GM23338 (cell line): ENCODE measurements around the gene FLT1. TPM values are rescaled to one million over a fixed set of nuclear protein-coding genes. Genes with fewer than 3 reads are reported as not detected.

Source experiments
- ATAC-seq: fragments of 200-7000 bp; cut with Tn5 transposase; 3 replicates; pipeline ENCODE4 v1.9.1; 2020
- DNase-seq: peaks from one replicate; pipeline ENCODE4 v3.0.0-alpha.2; 2015; ENCODE audit warnings: low spot score
- H2AFZ ChIP-seq: fragments of 200-600 bp; sonication (generic); 2 replicates; pipeline ENCODE4 v1.8.0; 2016; ENCODE audit warnings: antibody characterized with exemption, mild to moderate bottlenecking, moderate library complexity
- H3F3A ChIP-seq: fragments of 200-600 bp; sonication (generic); replicated peaks from 2 replicates; pipeline ENCODE4 v1.8.0; 2017; ENCODE audit warnings: antibody characterized with exemption, mixed run types, low read depth
- H3K27ac ChIP-seq: fragments of 200-600 bp; sonication (generic); 2 replicates; pipeline ENCODE4 v1.6.1; 2016; ENCODE audit warnings: low read depth
- H3K27me3 ChIP-seq: fragments of 200-600 bp; sonication (generic); 2 replicates; pipeline ENCODE4 v1.8.0; 2016; ENCODE audit warnings: mild to moderate bottlenecking, mixed run types, moderate library complexity; ENCODE audit not compliant: insufficient read depth
- H3K36me3 ChIP-seq: fragments of 200-600 bp; sonication (generic); 2 replicates; pipeline ENCODE4 v1.8.0; 2016; ENCODE audit warnings: mild to moderate bottlenecking; ENCODE audit not compliant: insufficient read depth
- H3K4me1 ChIP-seq: fragments of 200-600 bp; sonication (generic); 2 replicates; pipeline ENCODE4 v1.8.0; 2016; ENCODE audit warnings: mild to moderate bottlenecking, moderate library complexity; ENCODE audit not compliant: insufficient read depth
- H3K4me2 ChIP-seq: fragments of 200-600 bp; sonication (generic); 2 replicates; pipeline ENCODE4 v1.7.1; 2017; ENCODE audit warnings: mixed run types
- H3K4me3 ChIP-seq: fragments of 200-600 bp; sonication (generic); 2 replicates; pipeline ENCODE4 v1.6.1; 2016; ENCODE audit warnings: mixed run types
- H3K79me2 ChIP-seq: fragments of 200-600 bp; sonication (generic); replicated peaks from 2 replicates; pipeline ENCODE4 v1.8.0; 2017; ENCODE audit warnings: mild to moderate bottlenecking; ENCODE audit not compliant: insufficient read depth
- H3K9me2 ChIP-seq: fragments of 200-600 bp; sonication (generic); 2 replicates; pipeline ENCODE4 v1.8.0; 2017; ENCODE audit not compliant: insufficient read depth
- H4K20me1 ChIP-seq: fragments of 200-600 bp; sonication (generic); replicated peaks from 2 replicates; pipeline ENCODE4 v1.8.0; 2017; ENCODE audit warnings: mild to moderate bottlenecking; ENCODE audit not compliant: insufficient read depth
- H3K27ac Mint-ChIP-seq: 2 replicates; pipeline ENCODE4 v1.8.0; 2020; ENCODE audit warnings: inconsistent platforms, mild to moderate bottlenecking, moderate library complexity, mixed read lengths
- H3K27me3 Mint-ChIP-seq: 3 replicates; pipeline ENCODE4 v1.8.0; 2022; ENCODE audit warnings: low read depth, mild to moderate bottlenecking, moderate library complexity, mixed read lengths, inconsistent platforms; ENCODE audit not compliant: insufficient read depth, poor library complexity
- H3K36me3 Mint-ChIP-seq: 3 replicates; pipeline ENCODE4 v1.8.0; 2021; ENCODE audit warnings: low read depth, mild to moderate bottlenecking, inconsistent platforms, moderate library complexity, mixed read lengths
- H3K4me1 Mint-ChIP-seq: 3 replicates; pipeline ENCODE4 v1.8.0; 2020; ENCODE audit warnings: mild to moderate bottlenecking, inconsistent platforms, mixed read lengths
- H3K4me3 Mint-ChIP-seq: 3 replicates; pipeline ENCODE4 v1.8.0; 2021; ENCODE audit warnings: moderate library complexity, mild to moderate bottlenecking, inconsistent platforms, mixed read lengths
- H3K9me3 Mint-ChIP-seq: 3 replicates; pipeline ENCODE4 v1.8.0; 2020; ENCODE audit warnings: moderate library complexity, mild to moderate bottlenecking, inconsistent platforms, mixed read lengths
- CREB1 ChIP-seq: fragments of 250-450 bp; sonication (Bioruptor Pico); IDR thresholded peaks from 2 replicates; pipeline ENCODE4 v1.5.0; 2020; ENCODE audit warnings: low read depth, mild to moderate bottlenecking, moderate library complexity
- EZH2 ChIP-seq: fragments of 200-600 bp; sonication (generic); IDR thresholded peaks from one replicate; pipeline ENCODE4 v1.8.0; 2017; ENCODE audit warnings: antibody characterized with exemption, mild to moderate bottlenecking, low read depth; ENCODE audit not compliant: unreplicated experiment
- EZH2phosphoT487 ChIP-seq: fragments of 200-600 bp; sonication (generic); IDR thresholded peaks from one replicate; pipeline ENCODE4 v1.8.1; 2018; ENCODE audit warnings: antibody characterized with exemption; ENCODE audit not compliant: unreplicated experiment
- JUNB ChIP-seq: IDR thresholded peaks from one replicate; pipeline ENCODE4 v1.6.1; 2016; ENCODE audit warnings: antibody characterized with exemption; ENCODE audit not compliant: unreplicated experiment
- NANOG ChIP-seq: IDR thresholded peaks from 2 replicates; pipeline ENCODE4 v1.6.1; 2016; ENCODE audit warnings: antibody characterized with exemption, borderline replicate concordance
- POLR2AphosphoS5 ChIP-seq: IDR thresholded peaks from 2 replicates; pipeline ENCODE4 v1.6.1; 2016; ENCODE audit warnings: antibody characterized with exemption, low read depth
- STAT1 ChIP-seq: IDR thresholded peaks from one replicate; pipeline ENCODE4 v1.6.1; 2016; ENCODE audit warnings: antibody characterized with exemption; ENCODE audit not compliant: unreplicated experiment
- ZNF114 ChIP-seq: fragments of 250-450 bp; sonication (Bioruptor Pico); IDR thresholded peaks from 2 replicates; pipeline ENCODE4 v1.5.0; 2020; ENCODE audit warnings: mild to moderate bottlenecking, moderate library complexity
- ZNF331 ChIP-seq: fragments of 250-450 bp; sonication (Bioruptor Pico); IDR thresholded peaks from 2 replicates; pipeline ENCODE4 v1.5.0; 2020; ENCODE audit warnings: low read depth, mild to moderate bottlenecking, moderate library complexity
- polyA plus RNA-seq: library from polyadenylated mRNA; unstranded; fragments of >200 nt; fragmentation: Nextera tagmentation; extraction: Ambion mirVana; gene quantifications from 2 replicates; pipeline ENCODE4 v1.2.1, GENCODE V29; 2016
- total RNA-seq: library from RNA; depleted of rRNA; stranded (reverse); fragments of >200 nt; shearing (Covaris generic); gene quantifications from 2 replicates; pipeline ENCODE4 v1.2.3, GENCODE V29; 2014
- TF ChIP-seq, protein P1 (sequence below): IDR thresholded peaks from 2 replicates; pipeline ENCODE4 v1.6.1; 2016; ENCODE audit warnings: antibody characterized with exemption
- TF ChIP-seq, protein P2 (sequence below): IDR thresholded peaks from one replicate; pipeline ENCODE4 v1.6.1; 2018; ENCODE audit warnings: antibody characterized with exemption; ENCODE audit not compliant: unreplicated experiment
- TF ChIP-seq, protein P3 (sequence below): fragments of 250-450 bp; sonication (Bioruptor Pico); IDR thresholded peaks from 2 replicates; pipeline ENCODE4 v1.5.0; 2020; ENCODE audit warnings: mild to moderate bottlenecking, moderate library complexity
- TF ChIP-seq, protein P4 (sequence below), 2 experiments: fragments of 200-600 bp in 1 of 2; sonication (generic) in 1 of 2; conservative IDR thresholded peaks; 2 replicates each; pipeline versions ENCODE4 v1.5.1 to v1.6.1; 2016 to 2017; ENCODE audit warnings: antibody characterized with exemption in 2 of 2, low read depth in 2 of 2, mild to moderate bottlenecking in 2 of 2, moderate library complexity in 1 of 2

FLT1 gene
- total and polyA plus RNA-seq, 2 experiments from 2014 or later, result 26.8 to 116 TPM

DNA sequence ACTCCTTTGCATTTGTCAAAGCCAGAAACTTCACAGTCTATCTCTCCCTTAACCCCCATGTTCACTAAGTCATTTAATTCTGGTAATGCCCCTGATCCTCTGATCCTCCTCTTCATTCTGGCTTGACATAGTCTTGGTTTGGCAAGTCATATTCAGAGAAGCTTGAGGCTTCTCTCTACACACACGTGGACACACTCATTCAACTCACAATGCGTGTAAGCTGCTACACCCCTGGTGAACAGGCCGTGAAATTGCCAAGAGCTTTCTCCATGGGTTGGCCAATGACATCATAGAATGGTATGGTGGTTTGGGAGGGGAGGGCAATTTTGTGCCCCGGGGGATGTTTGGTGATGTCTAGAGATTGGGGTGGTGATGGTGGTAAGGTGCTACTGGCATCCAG, 47.9 kb upstream of the FLT1 start:
- Mint-ChIP-seq H3K4me3 (no peak overlapping the region), H3K27me3 (peaks cover 6% of the 10 kb centered on the region), H3K4me1 (peaks cover 10% of the 10 kb centered on the region), H3K36me3 (0 out of 3 replicates have a peak, but pooled peaks cover 8% of the 10 kb centered on the region), H3K9me3 (no peaks in the 10 kb centered on the region; the same call in none of the 3 replicates), H3K27ac (no peak overlapping the region)
- ATAC-seq, result no peak
- Histone ChIP-seq H3K4me3 (no peak overlapping the region), H3K4me2 (no peak overlapping the region), H2AFZ (0 out of 2 replicates have a peak overlapping the region, but pooled peaks have one; percentile 15), H3K9me2 (peaks cover 3% of the 10 kb centered on the region; the same call in 1 of the 2 replicates), H4K20me1 (no peaks in the 10 kb centered on the region), H3K36me3 (no peaks in the 10 kb centered on the region; the same call in 1 of the 2 replicates), H3K4me1 (no peaks in the 10 kb centered on the region), H3K27ac (no peak overlapping the region), H3K79me2 (no peaks in the 10 kb centered on the region), H3F3A (no peaks in the 10 kb centered on the region), H3K27me3 (no peaks in the 10 kb centered on the region)
- no peak for DNase-seq
- TF ChIP-seq, protein P1, sequence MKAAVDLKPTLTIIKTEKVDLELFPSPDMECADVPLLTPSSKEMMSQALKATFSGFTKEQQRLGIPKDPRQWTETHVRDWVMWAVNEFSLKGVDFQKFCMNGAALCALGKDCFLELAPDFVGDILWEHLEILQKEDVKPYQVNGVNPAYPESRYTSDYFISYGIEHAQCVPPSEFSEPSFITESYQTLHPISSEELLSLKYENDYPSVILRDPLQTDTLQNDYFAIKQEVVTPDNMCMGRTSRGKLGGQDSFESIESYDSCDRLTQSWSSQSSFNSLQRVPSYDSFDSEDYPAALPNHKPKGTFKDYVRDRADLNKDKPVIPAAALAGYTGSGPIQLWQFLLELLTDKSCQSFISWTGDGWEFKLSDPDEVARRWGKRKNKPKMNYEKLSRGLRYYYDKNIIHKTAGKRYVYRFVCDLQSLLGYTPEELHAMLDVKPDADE, result no peak
- TF ChIP-seq EZH2phosphoT487, result no peak
- TF ChIP-seq, protein P2, sequence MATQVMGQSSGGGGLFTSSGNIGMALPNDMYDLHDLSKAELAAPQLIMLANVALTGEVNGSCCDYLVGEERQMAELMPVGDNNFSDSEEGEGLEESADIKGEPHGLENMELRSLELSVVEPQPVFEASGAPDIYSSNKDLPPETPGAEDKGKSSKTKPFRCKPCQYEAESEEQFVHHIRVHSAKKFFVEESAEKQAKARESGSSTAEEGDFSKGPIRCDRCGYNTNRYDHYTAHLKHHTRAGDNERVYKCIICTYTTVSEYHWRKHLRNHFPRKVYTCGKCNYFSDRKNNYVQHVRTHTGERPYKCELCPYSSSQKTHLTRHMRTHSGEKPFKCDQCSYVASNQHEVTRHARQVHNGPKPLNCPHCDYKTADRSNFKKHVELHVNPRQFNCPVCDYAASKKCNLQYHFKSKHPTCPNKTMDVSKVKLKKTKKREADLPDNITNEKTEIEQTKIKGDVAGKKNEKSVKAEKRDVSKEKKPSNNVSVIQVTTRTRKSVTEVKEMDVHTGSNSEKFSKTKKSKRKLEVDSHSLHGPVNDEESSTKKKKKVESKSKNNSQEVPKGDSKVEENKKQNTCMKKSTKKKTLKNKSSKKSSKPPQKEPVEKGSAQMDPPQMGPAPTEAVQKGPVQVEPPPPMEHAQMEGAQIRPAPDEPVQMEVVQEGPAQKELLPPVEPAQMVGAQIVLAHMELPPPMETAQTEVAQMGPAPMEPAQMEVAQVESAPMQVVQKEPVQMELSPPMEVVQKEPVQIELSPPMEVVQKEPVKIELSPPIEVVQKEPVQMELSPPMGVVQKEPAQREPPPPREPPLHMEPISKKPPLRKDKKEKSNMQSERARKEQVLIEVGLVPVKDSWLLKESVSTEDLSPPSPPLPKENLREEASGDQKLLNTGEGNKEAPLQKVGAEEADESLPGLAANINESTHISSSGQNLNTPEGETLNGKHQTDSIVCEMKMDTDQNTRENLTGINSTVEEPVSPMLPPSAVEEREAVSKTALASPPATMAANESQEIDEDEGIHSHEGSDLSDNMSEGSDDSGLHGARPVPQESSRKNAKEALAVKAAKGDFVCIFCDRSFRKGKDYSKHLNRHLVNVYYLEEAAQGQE, result no peak
- no peak for TF ChIP-seq STAT1
- TF ChIP-seq ZNF114 (CRISPR knock-in tag), result no peak
- no peak for TF ChIP-seq CREB1 (CRISPR knock-in tag)
- TF ChIP-seq, protein P3, sequence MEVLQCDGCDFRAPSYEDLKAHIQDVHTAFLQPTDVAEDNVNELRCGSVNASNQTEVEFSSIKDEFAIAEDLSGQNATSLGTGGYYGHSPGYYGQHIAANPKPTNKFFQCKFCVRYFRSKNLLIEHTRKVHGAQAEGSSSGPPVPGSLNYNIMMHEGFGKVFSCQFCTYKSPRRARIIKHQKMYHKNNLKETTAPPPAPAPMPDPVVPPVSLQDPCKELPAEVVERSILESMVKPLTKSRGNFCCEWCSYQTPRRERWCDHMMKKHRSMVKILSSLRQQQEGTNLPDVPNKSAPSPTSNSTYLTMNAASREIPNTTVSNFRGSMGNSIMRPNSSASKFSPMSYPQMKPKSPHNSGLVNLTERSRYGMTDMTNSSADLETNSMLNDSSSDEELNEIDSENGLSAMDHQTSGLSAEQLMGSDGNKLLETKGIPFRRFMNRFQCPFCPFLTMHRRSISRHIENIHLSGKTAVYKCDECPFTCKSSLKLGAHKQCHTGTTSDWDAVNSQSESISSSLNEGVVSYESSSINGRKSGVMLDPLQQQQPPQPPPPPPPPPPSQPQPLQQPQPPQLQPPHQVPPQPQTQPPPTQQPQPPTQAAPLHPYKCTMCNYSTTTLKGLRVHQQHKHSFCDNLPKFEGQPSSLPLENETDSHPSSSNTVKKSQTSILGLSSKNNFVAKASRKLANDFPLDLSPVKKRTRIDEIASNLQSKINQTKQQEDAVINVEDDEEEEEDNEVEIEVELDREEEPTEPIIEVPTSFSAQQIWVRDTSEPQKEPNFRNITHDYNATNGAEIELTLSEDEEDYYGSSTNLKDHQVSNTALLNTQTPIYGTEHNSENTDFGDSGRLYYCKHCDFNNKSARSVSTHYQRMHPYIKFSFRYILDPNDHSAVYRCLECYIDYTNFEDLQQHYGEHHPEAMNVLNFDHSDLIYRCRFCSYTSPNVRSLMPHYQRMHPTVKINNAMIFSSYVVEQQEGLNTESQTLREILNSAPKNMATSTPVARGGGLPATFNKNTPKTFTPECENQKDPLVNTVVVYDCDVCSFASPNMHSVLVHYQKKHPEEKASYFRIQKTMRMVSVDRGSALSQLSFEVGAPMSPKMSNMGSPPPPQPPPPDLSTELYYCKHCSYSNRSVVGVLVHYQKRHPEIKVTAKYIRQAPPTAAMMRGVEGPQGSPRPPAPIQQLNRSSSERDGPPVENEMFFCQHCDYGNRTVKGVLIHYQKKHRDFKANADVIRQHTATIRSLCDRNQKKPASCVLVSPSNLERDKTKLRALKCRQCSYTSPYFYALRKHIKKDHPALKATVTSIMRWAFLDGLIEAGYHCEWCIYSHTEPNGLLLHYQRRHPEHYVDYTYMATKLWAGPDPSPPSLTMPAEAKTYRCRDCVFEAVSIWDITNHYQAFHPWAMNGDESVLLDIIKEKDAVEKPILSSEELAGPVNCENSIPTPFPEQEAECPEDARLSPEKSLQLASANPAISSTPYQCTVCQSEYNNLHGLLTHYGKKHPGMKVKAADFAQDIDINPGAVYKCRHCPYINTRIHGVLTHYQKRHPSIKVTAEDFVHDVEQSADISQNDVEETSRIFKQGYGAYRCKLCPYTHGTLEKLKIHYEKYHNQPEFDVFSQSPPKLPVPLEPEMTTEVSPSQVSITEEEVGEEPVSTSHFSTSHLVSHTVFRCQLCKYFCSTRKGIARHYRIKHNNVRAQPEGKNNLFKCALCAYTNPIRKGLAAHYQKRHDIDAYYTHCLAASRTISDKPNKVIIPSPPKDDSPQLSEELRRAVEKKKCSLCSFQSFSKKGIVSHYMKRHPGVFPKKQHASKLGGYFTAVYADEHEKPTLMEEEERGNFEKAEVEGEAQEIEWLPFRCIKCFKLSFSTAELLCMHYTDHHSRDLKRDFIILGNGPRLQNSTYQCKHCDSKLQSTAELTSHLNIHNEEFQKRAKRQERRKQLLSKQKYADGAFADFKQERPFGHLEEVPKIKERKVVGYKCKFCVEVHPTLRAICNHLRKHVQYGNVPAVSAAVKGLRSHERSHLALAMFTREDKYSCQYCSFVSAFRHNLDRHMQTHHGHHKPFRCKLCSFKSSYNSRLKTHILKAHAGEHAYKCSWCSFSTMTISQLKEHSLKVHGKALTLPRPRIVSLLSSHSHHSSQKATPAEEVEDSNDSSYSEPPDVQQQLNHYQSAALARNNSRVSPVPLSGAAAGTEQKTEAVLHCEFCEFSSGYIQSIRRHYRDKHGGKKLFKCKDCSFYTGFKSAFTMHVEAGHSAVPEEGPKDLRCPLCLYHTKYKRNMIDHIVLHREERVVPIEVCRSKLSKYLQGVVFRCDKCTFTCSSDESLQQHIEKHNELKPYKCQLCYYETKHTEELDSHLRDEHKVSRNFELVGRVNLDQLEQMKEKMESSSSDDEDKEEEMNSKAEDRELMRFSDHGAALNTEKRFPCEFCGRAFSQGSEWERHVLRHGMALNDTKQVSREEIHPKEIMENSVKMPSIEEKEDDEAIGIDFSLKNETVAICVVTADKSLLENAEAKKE (CRISPR knock-in tag), result no peak
- no peak for TF ChIP-seq POLR2AphosphoS5
- no peak for TF ChIP-seq JUNB
- TF ChIP-seq, protein P4, sequence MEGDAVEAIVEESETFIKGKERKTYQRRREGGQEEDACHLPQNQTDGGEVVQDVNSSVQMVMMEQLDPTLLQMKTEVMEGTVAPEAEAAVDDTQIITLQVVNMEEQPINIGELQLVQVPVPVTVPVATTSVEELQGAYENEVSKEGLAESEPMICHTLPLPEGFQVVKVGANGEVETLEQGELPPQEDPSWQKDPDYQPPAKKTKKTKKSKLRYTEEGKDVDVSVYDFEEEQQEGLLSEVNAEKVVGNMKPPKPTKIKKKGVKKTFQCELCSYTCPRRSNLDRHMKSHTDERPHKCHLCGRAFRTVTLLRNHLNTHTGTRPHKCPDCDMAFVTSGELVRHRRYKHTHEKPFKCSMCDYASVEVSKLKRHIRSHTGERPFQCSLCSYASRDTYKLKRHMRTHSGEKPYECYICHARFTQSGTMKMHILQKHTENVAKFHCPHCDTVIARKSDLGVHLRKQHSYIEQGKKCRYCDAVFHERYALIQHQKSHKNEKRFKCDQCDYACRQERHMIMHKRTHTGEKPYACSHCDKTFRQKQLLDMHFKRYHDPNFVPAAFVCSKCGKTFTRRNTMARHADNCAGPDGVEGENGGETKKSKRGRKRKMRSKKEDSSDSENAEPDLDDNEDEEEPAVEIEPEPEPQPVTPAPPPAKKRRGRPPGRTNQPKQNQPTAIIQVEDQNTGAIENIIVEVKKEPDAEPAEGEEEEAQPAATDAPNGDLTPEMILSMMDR (conservative IDR thresholded peaks at IDR 0.05; ENCODE audit: low read depth in 2 of 2), result no peak
- no peak for TF ChIP-seq NANOG
- no peak for TF ChIP-seq EZH2
- no peak for TF ChIP-seq ZNF331 (CRISPR knock-in tag)
